WTC11 (cell line): ENCODE measurements around the gene RUFY3. TPM values are rescaled to one million over a fixed set of nuclear protein-coding genes. Genes with fewer than 3 reads are reported as not detected.

Experiments used
- ATAC-seq: fragments of 200-7000 bp; cut with Tn5 transposase; 2 replicates; pipeline ENCODE4 v1.10.0; 2021; ENCODE audit warnings: mild to moderate bottlenecking, moderate library complexity
- CTCF ChIA-PET: fragments of 300-600 bp; sonication (Branson Sonifier 250); formaldehyde crosslinking; loops from one replicate; lab custom pipeline; 2021; ENCODE audit warnings: antibody characterized with exemption; lab: Charles Lee
- POLR2A ChIA-PET: fragments of 350-600 bp; sonication (Branson Sonifier 250); formaldehyde crosslinking; loops from one replicate; lab custom pipeline; 2021; ENCODE audit warnings: antibody characterized with exemption; lab: Charles Lee
- DNase-seq: peaks from one replicate; pipeline ENCODE4 v3.0.0; 2021; ENCODE audit warnings: low spot score
- H3K27ac Mint-ChIP-seq: 2 replicates; pipeline ENCODE4 v1.8.0; 2021; ENCODE audit warnings: mixed read lengths
- H3K27me3 Mint-ChIP-seq: 2 replicates; pipeline ENCODE4 v1.8.0; 2021; ENCODE audit warnings: low read depth, mild to moderate bottlenecking, moderate library complexity, mixed read lengths
- H3K36me3 Mint-ChIP-seq: 2 replicates; pipeline ENCODE4 v1.8.0; 2021; ENCODE audit warnings: mixed read lengths
- H3K4me1 Mint-ChIP-seq: 2 replicates; pipeline ENCODE4 v1.8.0; 2022; ENCODE audit warnings: mixed read lengths
- H3K4me3 Mint-ChIP-seq: 2 replicates; pipeline ENCODE4 v1.8.0; 2021; ENCODE audit warnings: mild to moderate bottlenecking, moderate library complexity, mixed read lengths
- H3K9me3 Mint-ChIP-seq: 2 replicates; pipeline ENCODE4 v1.8.0; 2021; ENCODE audit warnings: mixed read lengths
- ATF1 ChIP-seq: sonication (generic); formaldehyde crosslinking; IDR thresholded peaks from 2 replicates; pipeline ENCODE4 v1.8.1; 2023; ENCODE audit warnings: mild to moderate bottlenecking, moderate library complexity, missing genetic modification reagents
- E2F5 ChIP-seq: sonication (generic); formaldehyde crosslinking; IDR thresholded peaks from 2 replicates; pipeline ENCODE4 v1.8.1; 2022; ENCODE audit warnings: mild to moderate bottlenecking, moderate library complexity, missing genetic modification reagents
- EMX1 ChIP-seq: fragments of 250-450 bp; sonication (Bioruptor Pico); IDR thresholded peaks from 2 replicates; pipeline ENCODE4 v1.8.0; 2021; ENCODE audit warnings: mild to moderate bottlenecking
- HMGA2 ChIP-seq: fragments of 250-450 bp; sonication (Bioruptor Pico); IDR thresholded peaks from 2 replicates; pipeline ENCODE4 v1.4.0; 2021; ENCODE audit warnings: mild to moderate bottlenecking, moderate library complexity
- HMGXB4 ChIP-seq: sonication (generic); formaldehyde crosslinking; IDR thresholded peaks from 2 replicates; pipeline ENCODE4 v1.8.1; 2023; ENCODE audit warnings: mild to moderate bottlenecking, moderate library complexity, missing genetic modification reagents
- JUN ChIP-seq: sonication (generic); formaldehyde crosslinking; IDR thresholded peaks from 2 replicates; pipeline ENCODE4 v1.8.0; 2023; ENCODE audit warnings: mild to moderate bottlenecking, missing genetic modification reagents
- NFATC4 ChIP-seq: fragments of 250-450 bp; sonication (Bioruptor Pico); IDR thresholded peaks from 2 replicates; pipeline ENCODE4 v1.9.0; 2021; ENCODE audit warnings: mild to moderate bottlenecking
- NFYB ChIP-seq: sonication (generic); formaldehyde crosslinking; conservative IDR thresholded peaks from 2 replicates; pipeline ENCODE4 v1.8.0; 2022; ENCODE audit warnings: low read depth, missing genetic modification reagents
- NR2C2 ChIP-seq: sonication (generic); formaldehyde crosslinking; IDR thresholded peaks from 2 replicates; pipeline ENCODE4 v1.8.0; 2022; ENCODE audit warnings: mild to moderate bottlenecking, missing genetic modification reagents
- PRDM15 ChIP-seq: sonication (generic); formaldehyde crosslinking; IDR thresholded peaks from 2 replicates; pipeline ENCODE4 v1.8.0; 2022; ENCODE audit warnings: missing genetic modification reagents
- TCF7 ChIP-seq: sonication (generic); formaldehyde crosslinking; IDR thresholded peaks from 2 replicates; pipeline ENCODE4 v1.8.0; 2022; ENCODE audit warnings: mild to moderate bottlenecking, low read depth, missing genetic modification reagents, moderate library complexity
- TEAD1 ChIP-seq: sonication (generic); formaldehyde crosslinking; IDR thresholded peaks from 2 replicates; pipeline ENCODE4 v1.8.0; 2022; ENCODE audit warnings: mild to moderate bottlenecking, missing genetic modification reagents
- TEAD4 ChIP-seq: sonication (generic); formaldehyde crosslinking; IDR thresholded peaks from 2 replicates; pipeline ENCODE4 v1.8.0; 2022; ENCODE audit warnings: mild to moderate bottlenecking, missing genetic modification reagents
- ZNF396 ChIP-seq: fragments of 250-450 bp; sonication (Bioruptor Pico); IDR thresholded peaks from 2 replicates; pipeline ENCODE4 v1.8.0; 2021; ENCODE audit warnings: mild to moderate bottlenecking, moderate library complexity, borderline replicate concordance
- ZNF423 ChIP-seq: fragments of 250-450 bp; sonication (Bioruptor Pico); IDR thresholded peaks from 2 replicates; pipeline ENCODE4 v2.1.2; 2022; ENCODE audit warnings: mild to moderate bottlenecking, moderate library complexity
- total RNA-seq: library from RNA; stranded (reverse); gene quantifications from 3 replicates; pipeline ENCODE4 v1.2.3, GENCODE V29; 2021
- TF ChIP-seq, protein P1 (sequence below): sonication (generic); formaldehyde crosslinking; IDR thresholded peaks from 2 replicates; pipeline ENCODE4 v1.8.0; 2023; ENCODE audit warnings: missing genetic modification reagents
- TF ChIP-seq, protein P2 (sequence below): sonication (generic); formaldehyde crosslinking; IDR thresholded peaks from 2 replicates; pipeline ENCODE4 v1.8.0; 2022; ENCODE audit warnings: mild to moderate bottlenecking, missing genetic modification reagents
- TF ChIP-seq, protein P3 (sequence below): fragments of 250-450 bp; sonication (Bioruptor Pico); IDR thresholded peaks from 2 replicates; pipeline ENCODE4 v2.1.2; 2022; ENCODE audit warnings: mild to moderate bottlenecking, moderate library complexity
- TF ChIP-seq, protein P4 (sequence below): sonication (generic); formaldehyde crosslinking; IDR thresholded peaks from 2 replicates; pipeline ENCODE4 v1.8.1; 2023; ENCODE audit warnings: mild to moderate bottlenecking, missing genetic modification reagents, moderate library complexity
- TF ChIP-seq, protein P5 (sequence below): sonication (generic); formaldehyde crosslinking; IDR thresholded peaks from 2 replicates; pipeline ENCODE4 v1.8.0; 2022; ENCODE audit warnings: mild to moderate bottlenecking, missing genetic modification reagents

The RUFY3 gene
- total RNA-seq, 1 experiment from 2014 or later, result 49.0 TPM

- no peaks in the 10 kb centered on the region for H3K27me3 Mint-ChIP-seq
- TF ChIP-seq, protein P1, sequence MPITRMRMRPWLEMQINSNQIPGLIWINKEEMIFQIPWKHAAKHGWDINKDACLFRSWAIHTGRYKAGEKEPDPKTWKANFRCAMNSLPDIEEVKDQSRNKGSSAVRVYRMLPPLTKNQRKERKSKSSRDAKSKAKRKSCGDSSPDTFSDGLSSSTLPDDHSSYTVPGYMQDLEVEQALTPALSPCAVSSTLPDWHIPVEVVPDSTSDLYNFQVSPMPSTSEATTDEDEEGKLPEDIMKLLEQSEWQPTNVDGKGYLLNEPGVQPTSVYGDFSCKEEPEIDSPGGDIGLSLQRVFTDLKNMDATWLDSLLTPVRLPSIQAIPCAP, result no peak
- TF ChIP-seq, protein P2, sequence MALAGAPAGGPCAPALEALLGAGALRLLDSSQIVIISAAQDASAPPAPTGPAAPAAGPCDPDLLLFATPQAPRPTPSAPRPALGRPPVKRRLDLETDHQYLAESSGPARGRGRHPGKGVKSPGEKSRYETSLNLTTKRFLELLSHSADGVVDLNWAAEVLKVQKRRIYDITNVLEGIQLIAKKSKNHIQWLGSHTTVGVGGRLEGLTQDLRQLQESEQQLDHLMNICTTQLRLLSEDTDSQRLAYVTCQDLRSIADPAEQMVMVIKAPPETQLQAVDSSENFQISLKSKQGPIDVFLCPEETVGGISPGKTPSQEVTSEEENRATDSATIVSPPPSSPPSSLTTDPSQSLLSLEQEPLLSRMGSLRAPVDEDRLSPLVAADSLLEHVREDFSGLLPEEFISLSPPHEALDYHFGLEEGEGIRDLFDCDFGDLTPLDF (CRISPR knock-in tag), result no peak
- TF ChIP-seq TCF7 (CRISPR knock-in tag) (no peak), NR2C2 (CRISPR knock-in tag) (no peak), TEAD4 (CRISPR knock-in tag) (no peak), NFYB (CRISPR knock-in tag) (no peak), E2F5 (CRISPR knock-in tag) (no peak), ATF1 (CRISPR knock-in tag) (no peak), HMGA2 (CRISPR knock-in tag) (no peak), NFATC4 (CRISPR knock-in tag) (no peak)
- TF ChIP-seq, protein P3, sequence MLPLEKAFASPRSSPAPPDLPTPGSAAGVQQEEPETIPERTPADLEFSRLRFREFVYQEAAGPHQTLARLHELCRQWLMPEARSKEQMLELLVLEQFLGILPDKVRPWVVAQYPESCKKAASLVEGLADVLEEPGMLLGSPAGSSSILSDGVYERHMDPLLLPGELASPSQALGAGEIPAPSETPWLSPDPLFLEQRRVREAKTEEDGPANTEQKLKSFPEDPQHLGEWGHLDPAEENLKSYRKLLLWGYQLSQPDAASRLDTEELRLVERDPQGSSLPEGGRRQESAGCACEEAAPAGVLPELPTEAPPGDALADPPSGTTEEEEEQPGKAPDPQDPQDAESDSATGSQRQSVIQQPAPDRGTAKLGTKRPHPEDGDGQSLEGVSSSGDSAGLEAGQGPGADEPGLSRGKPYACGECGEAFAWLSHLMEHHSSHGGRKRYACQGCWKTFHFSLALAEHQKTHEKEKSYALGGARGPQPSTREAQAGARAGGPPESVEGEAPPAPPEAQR (CRISPR knock-in tag), result no peak
- POLR2A ChIA-PET, result no interaction called here
- CTCF ChIA-PET, result no interaction called here
- no peaks in the 10 kb centered on the region for H3K4me1 Mint-ChIP-seq
- ATAC-seq (no peak), DNase-seq (no peak)
- H3K4me3 Mint-ChIP-seq, result no peak overlapping the region
- no peak overlapping the region for H3K27ac Mint-ChIP-seq
- H3K9me3 Mint-ChIP-seq, result no peaks in the 10 kb centered on the region
- H3K36me3 Mint-ChIP-seq, result peaks cover 31% of the 10 kb centered on the region
Observed at GRCh38 chr4:70816894-70817293, 95.1 kb downstream of the RUFY3 start.

GRCh38 chr4:70818173-70818855 lies 96.5 kb downstream of the RUFY3 start:
- 0 out of 2 replicates have a peak overlapping the region, but pooled peaks have one; percentile 4 for H3K27ac Mint-ChIP-seq
- H3K27me3 Mint-ChIP-seq, result no peaks in the 10 kb centered on the region
- no peaks in the 10 kb centered on the region for H3K4me1 Mint-ChIP-seq
- ATAC-seq, result no peak
- H3K4me3 Mint-ChIP-seq, result no peak overlapping the region
- ChIA-PET POLR2A (no interaction called here), CTCF (no interaction called here)
- peaks cover 43% of the 10 kb centered on the region for H3K36me3 Mint-ChIP-seq
- H3K9me3 Mint-ChIP-seq, result no peaks in the 10 kb centered on the region
- TF ChIP-seq ZNF423 (no peak), EMX1 (CRISPR knock-in tag) (no peak)
- TF ChIP-seq, protein P4, sequence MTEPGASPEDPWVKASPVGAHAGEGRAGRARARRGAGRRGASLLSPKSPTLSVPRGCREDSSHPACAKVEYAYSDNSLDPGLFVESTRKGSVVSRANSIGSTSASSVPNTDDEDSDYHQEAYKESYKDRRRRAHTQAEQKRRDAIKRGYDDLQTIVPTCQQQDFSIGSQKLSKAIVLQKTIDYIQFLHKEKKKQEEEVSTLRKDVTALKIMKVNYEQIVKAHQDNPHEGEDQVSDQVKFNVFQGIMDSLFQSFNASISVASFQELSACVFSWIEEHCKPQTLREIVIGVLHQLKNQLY, result no peak
- TF ChIP-seq, protein P2 (CRISPR knock-in tag), result no peak
- DNase-seq, result no peak

- Mint-ChIP-seq H3K27me3 (no peaks in the 10 kb centered on the region), H3K36me3 (peaks cover 47% of the 10 kb centered on the region), H3K4me1 (no peaks in the 10 kb centered on the region), H3K9me3 (no peaks in the 10 kb centered on the region), H3K4me3 (no peak overlapping the region), H3K27ac (peak overlapping the region; percentile 7; the same call in 1 of the 2 replicates)
- CTCF ChIA-PET, result no interaction called here
- ATAC-seq (no peak), DNase-seq (no peak)
- POLR2A ChIA-PET, result no interaction called here
- no peak for TF ChIP-seq HMGXB4 (CRISPR knock-in tag)
- no peak for TF ChIP-seq PRDM15 (CRISPR knock-in tag)
- no peak for TF ChIP-seq ZNF396 (CRISPR knock-in tag)
- TF ChIP-seq TEAD1 (CRISPR knock-in tag), result no peak
- TF ChIP-seq EMX1 (CRISPR knock-in tag), result no peak
- TF ChIP-seq, protein P5, sequence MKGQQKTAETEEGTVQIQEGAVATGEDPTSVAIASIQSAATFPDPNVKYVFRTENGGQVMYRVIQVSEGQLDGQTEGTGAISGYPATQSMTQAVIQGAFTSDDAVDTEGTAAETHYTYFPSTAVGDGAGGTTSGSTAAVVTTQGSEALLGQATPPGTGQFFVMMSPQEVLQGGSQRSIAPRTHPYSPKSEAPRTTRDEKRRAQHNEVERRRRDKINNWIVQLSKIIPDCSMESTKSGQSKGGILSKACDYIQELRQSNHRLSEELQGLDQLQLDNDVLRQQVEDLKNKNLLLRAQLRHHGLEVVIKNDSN, result no peak
- no peak for TF ChIP-seq JUN (CRISPR knock-in tag)
Observed at GRCh38 chr4:70818921-70819320, 97.2 kb downstream of the RUFY3 start.
